Activated T-helper 1 cell treated with anti-CD3 and anti-CD28 coated beads, Interleukin-2, amount 50 U/mL, for 16 hours (primary cell): ENCODE data around the gene FSHR.

Experiments
- DNase-seq, 2 donors: peaks; one replicate each; pipeline ENCODE4 v3.0.0-alpha.2; 2020; ENCODE audit warnings: low read depth in 1 of 2, low spot score in 1 of 2

Gene FSHR

GRCh38 chr2:49111456-49111855, 42.9 kb downstream of the FSHR start:
- DNase-seq = no peak

GRCh38 chr2:49111006-49111405, 43.3 kb downstream of the FSHR start:
- no peak for DNase-seq

- DNase-seq = no peak
These were observed 43.7 kb downstream of the FSHR start for GRCh38 chr2:49110571-49110970.

- DNase-seq = no peak
These were observed 45.5 kb downstream of the FSHR start for GRCh38 chr2:49108851-49109250.

- DNase-seq = no peak
These were observed 45.9 kb downstream of the FSHR start for GRCh38 chr2:49108436-49108835.

- DNase-seq = no peak
These were observed 48.8 kb downstream of the FSHR start for GRCh38 chr2:49105506-49105905.

- DNase-seq = no peak
These were observed 52.2 kb downstream of the FSHR start for GRCh38 chr2:49102146-49102545.

GRCh38 chr2:49080681-49081080, 73.6 kb downstream of the FSHR start:
- DNase-seq = no peak

GRCh38 chr2:49070716-49071115, 83.6 kb downstream of the FSHR start:
- DNase-seq = no peak

GRCh38 chr2:49069829-49070228, 84.5 kb downstream of the FSHR start:
- no peak for DNase-seq

GRCh38 chr2:49068613-49069012, 85.7 kb downstream of the FSHR start:
- no peak for DNase-seq

- DNase-seq = no peak
These were observed 86.3 kb downstream of the FSHR start for GRCh38 chr2:49067971-49068370.

GRCh38 chr2:49053156-49053555, 101.2 kb downstream of the FSHR start:
- no peak for DNase-seq

- no peak for DNase-seq
These were observed 104.0 kb downstream of the FSHR start for GRCh38 chr2:49050265-49050664.

GRCh38 chr2:49049161-49049560, 105.2 kb downstream of the FSHR start:
- no peak for DNase-seq

- no peak for DNase-seq
These were observed 109.2 kb downstream of the FSHR start for GRCh38 chr2:49045083-49045482.

GRCh38 chr2:49044350-49045079, 109.8 kb downstream of the FSHR start:
- no peak for DNase-seq

- DNase-seq = no peak
These were observed 110.8 kb downstream of the FSHR start for GRCh38 chr2:49043405-49043982.

GRCh38 chr2:49042488-49042887, 111.8 kb downstream of the FSHR start:
- no peak for DNase-seq

- DNase-seq = no peak
These were observed 113.3 kb downstream of the FSHR start for GRCh38 chr2:49041061-49041460.

- no peak for DNase-seq
These were observed 117.1 kb downstream of the FSHR start for GRCh38 chr2:49037197-49037596.

- DNase-seq = no peak
These were observed 118.8 kb downstream of the FSHR start for GRCh38 chr2:49035481-49035880.
